ENCODE results near the gene CPNE6. TPM values are rescaled to one million over a fixed set of nuclear protein-coding genes. Genes with fewer than 3 reads are reported as not detected.

CPNE6 gene
- total RNA-seq, 1 donor from 2014 or later = not detected

DNA sequence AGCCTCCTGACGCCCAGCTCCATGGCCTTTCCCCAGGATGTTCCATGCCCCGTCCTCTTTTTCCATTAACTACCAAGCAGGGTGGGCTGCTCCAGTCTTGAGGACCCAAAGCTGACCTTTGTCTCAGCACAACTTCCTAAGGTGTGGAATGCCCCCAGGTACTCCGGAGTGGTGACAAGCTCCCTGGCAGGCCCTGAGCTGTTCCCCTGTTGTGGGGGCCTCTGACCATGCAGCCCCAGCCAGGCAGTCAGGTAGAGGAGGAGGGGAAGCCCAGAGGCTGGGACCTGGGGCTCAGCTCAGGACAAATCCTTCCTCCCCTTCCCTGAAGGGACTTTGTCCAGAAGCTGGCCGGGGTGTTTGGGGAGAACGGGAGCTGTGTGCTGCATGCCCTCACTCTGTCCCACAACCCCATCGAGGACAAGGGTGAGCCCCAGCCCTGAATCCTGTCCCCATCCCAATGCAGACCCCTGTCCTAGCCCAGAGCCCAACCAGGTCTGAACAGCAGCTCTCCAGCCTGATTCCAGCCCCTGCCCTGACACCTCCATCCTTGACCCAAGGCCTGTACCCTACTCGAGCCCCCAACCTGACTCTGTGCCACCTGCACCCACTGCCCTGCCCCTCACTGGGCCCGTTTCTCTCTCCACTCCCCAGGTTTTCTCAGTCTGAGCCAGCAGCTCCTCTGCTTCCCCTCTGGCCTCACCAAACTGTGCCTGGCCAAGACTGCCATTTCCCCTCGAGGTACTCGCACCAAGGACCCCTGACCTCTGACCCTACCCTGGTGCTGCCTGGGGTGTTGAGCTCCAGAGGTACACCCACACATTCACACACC lies 15.2 kb upstream of the CPNE6 start:
- no peak for TF ChIP-seq CTCF (IDR thresholded peaks at IDR 0.05)
- peaks cover 7% of the 10 kb centered on the region for H3K4me1 Mint-ChIP-seq (ENCODE audit: unreplicated experiment)
- peaks cover 22% of the 10 kb centered on the region for H3K27me3 Mint-ChIP-seq (ENCODE audit: unreplicated experiment)
- DNase-seq (ENCODE audit: extremely low spot score, unreplicated experiment) = no peak
- H3K4me3 Mint-ChIP-seq (ENCODE audit: unreplicated experiment) = no peak overlapping the region
- H3K27ac Mint-ChIP-seq (ENCODE audit: unreplicated experiment) = no peak overlapping the region
- no peaks in the 10 kb centered on the region for H3K9me3 Mint-ChIP-seq (ENCODE audit: unreplicated experiment)
- H3K36me3 Mint-ChIP-seq (ENCODE audit: unreplicated experiment) = no peaks in the 10 kb centered on the region

- peaks cover 5% of the 10 kb centered on the region for H3K4me1 Mint-ChIP-seq (ENCODE audit: unreplicated experiment)
- no peaks in the 10 kb centered on the region for H3K36me3 Mint-ChIP-seq (ENCODE audit: unreplicated experiment)
- peaks cover 19% of the 10 kb centered on the region for H3K27me3 Mint-ChIP-seq (ENCODE audit: unreplicated experiment)
- no peak overlapping the region for H3K4me3 Mint-ChIP-seq (ENCODE audit: unreplicated experiment)
- no peak overlapping the region for H3K27ac Mint-ChIP-seq (ENCODE audit: unreplicated experiment)
- DNase-seq (ENCODE audit: extremely low spot score, unreplicated experiment) = no peak
- no peaks in the 10 kb centered on the region for H3K9me3 Mint-ChIP-seq (ENCODE audit: unreplicated experiment)
- no peak for TF ChIP-seq CTCF (IDR thresholded peaks at IDR 0.05)
These were observed 14.6 kb upstream of the CPNE6 start for GRCh38 chr14:24056800-24057184.

GRCh38 chr14:24057271-24057670 lies 14.1 kb upstream of the CPNE6 start:
- peaks cover 5% of the 10 kb centered on the region for H3K4me1 Mint-ChIP-seq (ENCODE audit: unreplicated experiment)
- DNase-seq (ENCODE audit: extremely low spot score, unreplicated experiment) = no peak
- TF ChIP-seq CTCF (IDR thresholded peaks at IDR 0.05) = no peak
- H3K36me3 Mint-ChIP-seq (ENCODE audit: unreplicated experiment) = no peaks in the 10 kb centered on the region
- no peaks in the 10 kb centered on the region for H3K9me3 Mint-ChIP-seq (ENCODE audit: unreplicated experiment)
- peaks cover 19% of the 10 kb centered on the region for H3K27me3 Mint-ChIP-seq (ENCODE audit: unreplicated experiment)
- no peak overlapping the region for H3K4me3 Mint-ChIP-seq (ENCODE audit: unreplicated experiment)
- H3K27ac Mint-ChIP-seq (ENCODE audit: unreplicated experiment) = no peak overlapping the region

DNA sequence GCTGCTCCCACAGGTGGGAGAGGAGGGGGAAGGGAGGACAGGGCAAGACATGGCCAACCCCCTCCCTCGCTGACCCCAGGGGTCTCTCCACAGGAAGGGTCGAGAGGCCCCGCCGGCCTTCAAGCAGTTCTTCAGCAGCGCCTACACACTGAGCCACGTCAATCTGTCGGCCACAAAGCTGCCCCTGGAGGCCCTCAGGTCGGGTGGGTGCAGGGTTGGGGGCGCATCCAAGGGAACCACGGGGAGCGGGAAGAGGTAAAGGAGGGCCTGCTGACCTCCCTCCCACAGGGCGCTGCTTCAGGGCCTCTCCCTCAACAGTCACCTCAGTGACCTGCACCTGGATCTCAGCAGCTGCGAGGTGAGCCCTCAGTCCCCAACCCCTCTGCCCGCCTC lies 13.5 kb upstream of the CPNE6 start:
- no peak for TF ChIP-seq CTCF (IDR thresholded peaks at IDR 0.05)
- Mint-ChIP-seq H3K4me1 (ENCODE audit: unreplicated experiment) (peaks cover 2% of the 10 kb centered on the region), H3K27me3 (ENCODE audit: unreplicated experiment) (peaks cover 19% of the 10 kb centered on the region), H3K36me3 (ENCODE audit: unreplicated experiment) (no peaks in the 10 kb centered on the region), H3K27ac (ENCODE audit: unreplicated experiment) (no peak overlapping the region), H3K4me3 (ENCODE audit: unreplicated experiment) (no peak overlapping the region), H3K9me3 (ENCODE audit: unreplicated experiment) (no peaks in the 10 kb centered on the region)
- DNase-seq (ENCODE audit: extremely low spot score, unreplicated experiment) = no peak

DNA sequence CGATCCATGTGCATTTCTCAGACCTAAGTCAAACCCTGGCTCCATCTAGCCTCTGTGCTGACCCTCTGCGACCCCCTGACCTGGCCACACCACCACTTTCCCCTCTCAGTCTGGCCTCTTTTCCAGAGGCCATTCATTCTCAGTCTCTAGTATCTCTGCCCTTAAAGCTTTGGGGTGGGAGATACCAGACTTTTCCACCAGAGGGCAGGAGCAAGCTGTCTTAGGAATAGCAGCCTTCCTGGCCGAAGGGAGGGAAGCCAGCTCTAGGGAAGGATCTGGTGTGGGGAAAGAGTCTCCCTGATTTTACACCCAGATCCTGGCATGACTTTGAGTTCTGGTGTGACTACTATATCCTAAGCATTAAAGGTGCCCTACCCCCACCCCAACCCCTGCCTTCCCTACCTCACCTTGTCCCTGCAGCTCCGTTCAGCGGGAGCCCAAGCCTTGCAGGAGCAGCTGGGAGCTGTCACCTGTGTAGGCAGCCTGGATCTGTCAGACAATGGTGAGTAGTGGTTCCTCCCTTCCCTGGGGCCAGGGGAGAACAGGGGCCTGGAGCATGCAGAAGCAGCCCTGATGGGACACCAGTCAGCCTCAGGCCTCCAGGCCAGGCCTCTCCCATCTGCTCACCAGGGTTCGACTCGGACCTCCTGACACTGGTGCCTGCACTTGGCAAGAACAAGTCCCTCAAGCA lies 13.0 kb upstream of the CPNE6 start:
- Mint-ChIP-seq H3K4me3 (ENCODE audit: unreplicated experiment) (no peak overlapping the region), H3K27ac (ENCODE audit: unreplicated experiment) (no peak overlapping the region), H3K36me3 (ENCODE audit: unreplicated experiment) (no peaks in the 10 kb centered on the region), H3K9me3 (ENCODE audit: unreplicated experiment) (no peaks in the 10 kb centered on the region), H3K27me3 (ENCODE audit: unreplicated experiment) (peaks cover 16% of the 10 kb centered on the region), H3K4me1 (ENCODE audit: unreplicated experiment) (no peaks in the 10 kb centered on the region)
- peak; percentile 69 for TF ChIP-seq CTCF (IDR thresholded peaks at IDR 0.05)
- no peak for DNase-seq (ENCODE audit: extremely low spot score, unreplicated experiment)

All from osteocyte (in vitro differentiated cells).